ENCODE measurements around the gene SCN7A. TPM values are rescaled to one million over a fixed set of nuclear protein-coding genes. Genes with fewer than 3 reads are reported as not detected.
A peak's percentile ranks its signal among the peaks of the same experiment; 100 is the strongest.

The SCN7A gene
- total and polyA plus RNA-seq, 2 of the 4 experiments (the other 2 are of a cell fraction), result 0.39 to 0.90 TPM

GRCh38 chr2:166372046-166372445 is 122.0 kb downstream of the SCN7A start:
- no TSS peak for BruUV-seq (replicated peaks)
- Histone ChIP-seq H3K4me3 (ENCODE audit: insufficient read depth, low read depth, low read length) (no peak overlapping the region), H3K18ac (ENCODE audit: low read depth, low read length) (peak overlapping the region; percentile 86; the same call in 1 of the 2 replicates), H4K91ac (ENCODE audit: insufficient read depth, low read depth, low read length) (peak overlapping the region; percentile 46; the same call in 1 of the 2 replicates), H2BK5ac (ENCODE audit: low read depth, low read length, poor library complexity, severe bottlenecking) (peak overlapping the region; percentile 98), H3K9me3 (ENCODE audit: control insufficient read depth, insufficient read depth, low read length) (no peaks in the 10 kb centered on the region), H3K79me1 (ENCODE audit: low read depth in 1 of 2, low read length in 2 of 2) (peaks cover 9 to 36% of the 10 kb centered on the region in 2 experiments), H2AK9ac (replicated peaks; ENCODE audit: low read depth, low read length, poor library complexity) (no peak overlapping the region), H3K36me3 (ENCODE audit: control insufficient read depth, insufficient read depth, low read length) (no peaks in the 10 kb centered on the region), H3K14ac (replicated peaks; ENCODE audit: low read depth, low read length) (peak overlapping the region; percentile 51), H2AK5ac (ENCODE audit: low read depth, low read length) (peak overlapping the region; percentile 3; the same call in 1 of the 2 replicates), H3K56ac (ENCODE audit: extremely low read depth, insufficient read depth, low read length) (peak overlapping the region; percentile 72; the same call in 1 of the 2 replicates), H3K23ac (ENCODE audit: low read depth, low read length) (peak overlapping the region; percentile 63; the same call in 1 of the 2 replicates), H3K9ac (ENCODE audit: low read depth, low read length) (no peak overlapping the region), H2BK120ac (ENCODE audit: low read depth, low read length) (peak overlapping the region; percentile 90), H3K4me2 (ENCODE audit: low read depth, low read length) (peak overlapping the region; percentile 67; the same call in 1 of the 2 replicates), H2AFZ (replicated peaks; ENCODE audit: low read length, poor library complexity) (no peak overlapping the region), H3K4ac (ENCODE audit: low read depth, low read length) (peak overlapping the region; percentile 88; the same call in 1 of the 2 replicates), H4K20me1 (ENCODE audit: insufficient read depth, low read length) (no peaks in the 10 kb centered on the region), H3K27me3 (ENCODE audit: control insufficient read depth, insufficient read depth, low read length) (no peaks in the 10 kb centered on the region), H4K8ac (ENCODE audit: low read depth in 2 of 2, low read length in 2 of 2) (peak overlapping the region in 1 of 2 experiments; percentile 30; a peak in 3 of 4 replicates), H3K9me1 (ENCODE audit: insufficient read depth, low read length) (no peaks in the 10 kb centered on the region; the same call in 1 of the 2 replicates), H3K4me1 (ENCODE audit: control insufficient read depth, insufficient read depth, low read length) (peaks cover 7% of the 10 kb centered on the region), H4K5ac (ENCODE audit: low read depth, low read length) (peak overlapping the region; percentile 52; the same call in 1 of the 2 replicates), H2BK15ac (ENCODE audit: low read depth, low read length) (peak overlapping the region; percentile 59; the same call in 1 of the 3 replicates), H3K27ac (ENCODE audit: insufficient read depth, low read length) (no peak overlapping the region), H2BK20ac (ENCODE audit: low read depth, low read length) (peak overlapping the region; percentile 92)
- intact Hi-C loops (cut with micrococcal nuclease) (loop anchor here (5.0 kb wide), 1 partner anchor 80 kb away; no protein-coding TSS in a partner anchor), dilution Hi-C loops (cut with HindIII; ENCODE audit: low sequenced_read_pairs, unreplicated experiment) (no loop called here), in situ Hi-C loops (cut with MboI; ENCODE audit: low sequenced_read_pairs) (no loop called here)
- CTCF ChIA-PET, result interaction anchor here (0.6 kb wide), 1 partner anchor 9 kb away, joined by 3 read pairs; no protein-coding TSS in a partner anchor
- ATAC-seq (ENCODE audit: low read depth) (peak; percentile 8), DNase-seq (peak; percentile 72)
- POLR2A ChIA-PET (ENCODE audit: unreplicated experiment), result no interaction called here
- WGBS, 2 experiments (ENCODE audit: extremely low coverage in 2 of 2, insufficient read length in 1 of 2), result no CpG with 5 or more reads among the region's 2 CpGs
- TF ChIP-seq NFE2L2 (IDR thresholded peaks at IDR 0.05; ENCODE audit: low read depth, low read length) (no peak), BHLHE40 (IDR thresholded peaks at IDR 0.05; ENCODE audit: low read depth, low read length) (no peak), MXI1 (IDR thresholded peaks at IDR 0.05; ENCODE audit: borderline replicate concordance, low read depth, low read length) (no peak)
